ENCODE measurements around the gene TMED10.

Gene TMED10

DNA sequence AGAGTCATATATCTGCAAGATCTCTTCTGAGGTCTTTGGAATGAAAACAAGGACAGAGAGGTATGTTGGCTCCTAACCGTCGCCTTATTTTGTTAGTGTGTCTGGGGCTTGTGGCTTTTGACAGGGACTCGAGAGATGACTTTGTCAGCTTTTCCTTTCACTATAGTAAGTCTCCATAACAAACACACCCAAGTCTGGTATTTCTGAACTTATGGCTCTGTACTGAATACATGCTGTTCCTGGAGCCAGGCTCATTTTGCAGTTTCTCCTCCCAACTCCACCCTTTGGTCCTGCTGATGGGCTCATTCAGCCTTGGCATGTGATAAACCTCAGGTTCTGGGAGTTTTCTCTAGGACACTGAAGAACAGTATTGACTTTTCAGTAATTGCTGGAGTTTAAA lies 27.7 kb upstream of the TMED10 start:
- H3K4me3 Mint-ChIP-seq, result no peak overlapping the region
- H3K9me3 Mint-ChIP-seq, result no peaks in the 10 kb centered on the region
- H3K27ac Mint-ChIP-seq, result peak overlapping the region; percentile 37

DNA sequence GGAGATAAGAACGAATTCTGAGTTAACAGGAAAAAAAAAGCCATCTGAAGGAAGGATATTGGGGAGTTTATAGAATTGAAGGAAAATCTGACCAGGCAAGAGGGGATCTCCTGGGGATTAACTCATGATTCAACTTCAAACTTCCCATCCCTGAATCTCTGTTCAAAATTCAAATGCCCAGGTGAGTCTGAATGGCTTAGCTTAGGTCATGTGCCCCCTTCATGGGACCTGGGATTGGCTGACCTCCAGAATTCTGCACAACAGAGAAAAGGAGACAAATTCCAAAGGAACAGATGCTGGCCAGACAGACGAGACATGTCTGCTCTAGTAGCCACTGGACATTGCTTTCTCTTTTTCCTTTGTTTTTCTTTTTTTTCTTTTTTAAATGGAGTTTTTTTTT lies 26.2 kb upstream of the TMED10 start:
- no peaks in the 10 kb centered on the region for H3K36me3 Mint-ChIP-seq (ENCODE audit: low read depth)
- no peak for DNase-seq (ENCODE audit: low spot score)
- peaks cover 26% of the 10 kb centered on the region for H3K4me1 Mint-ChIP-seq (ENCODE audit: low read depth)
- peaks cover 4% of the 10 kb centered on the region for H3K27me3 Mint-ChIP-seq (ENCODE audit: low read depth)
- H3K9me3 Mint-ChIP-seq, result no peaks in the 10 kb centered on the region
- no peak overlapping the region for H3K27ac Mint-ChIP-seq
- H3K4me3 Mint-ChIP-seq, result no peak overlapping the region

More for the DNA sequence above, 27.7 kb upstream of the TMED10 start:
- DNase-seq (ENCODE audit: low spot score), result peak; percentile 12
- peaks cover 26% of the 10 kb centered on the region for H3K4me1 Mint-ChIP-seq (ENCODE audit: low read depth)
- H3K27me3 Mint-ChIP-seq (ENCODE audit: low read depth), result peaks cover 4% of the 10 kb centered on the region
- no peaks in the 10 kb centered on the region for H3K36me3 Mint-ChIP-seq (ENCODE audit: low read depth)

DNA sequence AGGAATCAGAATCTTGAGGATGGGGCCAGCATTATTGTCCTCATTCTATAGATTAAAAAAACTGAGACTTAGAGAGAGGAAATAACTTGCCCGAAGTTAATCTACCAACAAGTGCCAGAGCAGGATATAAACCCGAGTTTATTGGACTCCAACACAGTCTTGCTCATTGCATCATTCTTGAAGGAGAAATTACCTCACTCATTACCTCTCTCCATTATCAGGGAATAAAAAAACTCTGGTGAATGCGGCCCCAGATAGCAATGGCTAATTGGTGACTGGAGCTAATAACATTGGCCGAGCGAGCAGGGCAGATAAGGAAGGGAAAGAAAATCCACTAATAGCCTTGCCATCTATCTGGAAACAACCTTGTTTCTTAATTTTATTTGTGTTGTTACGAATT lies 24.7 kb upstream of the TMED10 start:
- H3K9me3 Mint-ChIP-seq, result no peaks in the 10 kb centered on the region
- peaks cover 6% of the 10 kb centered on the region for H3K27me3 Mint-ChIP-seq (ENCODE audit: low read depth)
- DNase-seq (ENCODE audit: low spot score), result no peak
- no peak overlapping the region for H3K27ac Mint-ChIP-seq
- peaks cover 24% of the 10 kb centered on the region for H3K4me1 Mint-ChIP-seq (ENCODE audit: low read depth)
- H3K4me3 Mint-ChIP-seq, result no peak overlapping the region
- H3K36me3 Mint-ChIP-seq (ENCODE audit: low read depth), result no peaks in the 10 kb centered on the region

DNA sequence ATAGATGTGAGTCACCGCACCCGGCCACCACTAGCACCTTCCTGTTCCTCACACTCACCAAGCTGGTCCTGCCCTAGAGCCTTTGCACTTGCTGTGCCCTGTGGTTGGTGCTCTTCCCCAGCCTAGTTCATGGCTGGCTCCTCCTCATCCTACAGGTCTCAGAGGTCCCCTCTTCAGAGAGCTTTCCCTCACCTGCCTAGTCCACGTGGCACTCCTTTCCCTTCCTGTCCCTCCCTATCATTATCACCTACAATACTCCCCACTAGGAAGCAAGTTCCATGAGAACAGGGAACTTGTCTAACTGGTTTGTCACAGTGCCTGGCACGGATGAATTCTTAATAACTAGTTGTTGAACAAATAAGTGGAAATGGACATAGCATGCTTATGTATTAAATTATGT lies 24.0 kb upstream of the TMED10 start:
- H3K27me3 Mint-ChIP-seq (ENCODE audit: low read depth), result peaks cover 6% of the 10 kb centered on the region
- no peak overlapping the region for H3K4me3 Mint-ChIP-seq
- H3K36me3 Mint-ChIP-seq (ENCODE audit: low read depth), result no peaks in the 10 kb centered on the region
- H3K9me3 Mint-ChIP-seq, result no peaks in the 10 kb centered on the region
- H3K27ac Mint-ChIP-seq, result no peak overlapping the region
- no peak for DNase-seq (ENCODE audit: low spot score)
- peaks cover 17% of the 10 kb centered on the region for H3K4me1 Mint-ChIP-seq (ENCODE audit: low read depth)

DNA sequence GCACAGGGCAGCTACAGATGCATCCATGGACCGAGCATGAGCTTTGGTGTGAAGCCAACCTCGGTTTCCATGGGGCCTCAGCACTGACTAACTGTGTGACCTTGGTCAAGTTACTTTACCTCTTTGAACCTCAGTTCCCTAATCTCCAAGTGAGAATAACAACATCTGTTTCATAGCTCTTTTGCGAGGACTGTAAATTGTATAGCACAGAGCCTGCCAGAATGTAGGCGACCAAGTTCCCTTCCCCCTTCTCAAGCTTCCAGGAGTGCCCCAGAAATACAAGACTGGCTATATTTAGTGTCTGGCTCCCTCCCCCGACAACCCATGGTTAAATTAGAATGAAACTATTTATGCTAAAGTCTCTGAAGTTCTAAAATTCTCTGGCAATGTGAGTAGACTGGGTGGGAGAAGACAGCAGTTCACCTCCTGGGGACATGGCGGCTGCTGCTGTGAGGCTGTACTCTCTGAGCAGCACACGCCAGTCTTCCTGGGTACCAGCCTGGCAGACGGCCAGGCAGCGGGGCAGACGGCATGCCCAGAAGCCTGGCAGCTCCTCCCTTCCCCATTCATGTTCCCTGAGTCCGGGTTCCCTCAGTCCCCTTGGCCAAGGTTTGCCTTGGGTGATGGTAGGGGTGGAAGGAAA lies 22.0 kb upstream of the TMED10 start:
- H3K27ac Mint-ChIP-seq, result no peak overlapping the region
- DNase-seq (ENCODE audit: low spot score), result no peak

DNA sequence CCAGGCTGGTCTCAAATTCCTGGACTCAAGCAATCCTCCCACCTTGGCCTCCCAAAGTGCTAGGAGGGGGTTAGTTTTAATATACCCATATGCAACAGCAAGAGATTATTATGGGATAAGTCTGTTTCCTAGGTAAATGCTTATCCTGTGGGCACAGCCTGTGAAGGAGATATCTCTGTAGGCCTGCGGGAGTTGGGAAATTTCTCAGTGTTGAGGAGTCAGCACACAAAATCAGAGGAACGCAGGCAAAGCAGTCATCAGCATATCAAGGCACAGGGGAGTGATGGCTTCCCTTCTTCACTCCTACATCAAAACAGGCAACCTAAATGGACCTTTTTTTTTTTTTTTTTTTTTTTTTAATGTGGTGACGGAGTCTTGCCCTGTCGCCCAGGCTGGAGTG lies 20.9 kb upstream of the TMED10 start:
- Mint-ChIP-seq H3K9me3 (no peaks in the 10 kb centered on the region), H3K36me3 (ENCODE audit: low read depth) (no peaks in the 10 kb centered on the region), H3K27me3 (ENCODE audit: low read depth) (peaks cover 12% of the 10 kb centered on the region), H3K4me3 (no peak overlapping the region), H3K27ac (no peak overlapping the region), H3K4me1 (ENCODE audit: low read depth) (peaks cover 6% of the 10 kb centered on the region)
- no peak for DNase-seq (ENCODE audit: low spot score)

More for the DNA sequence above, 22.0 kb upstream of the TMED10 start:
- Mint-ChIP-seq H3K36me3 (ENCODE audit: low read depth) (no peaks in the 10 kb centered on the region), H3K9me3 (no peaks in the 10 kb centered on the region), H3K4me3 (no peak overlapping the region), H3K4me1 (ENCODE audit: low read depth) (peaks cover 7% of the 10 kb centered on the region), H3K27me3 (ENCODE audit: low read depth) (peaks cover 12% of the 10 kb centered on the region)

DNA sequence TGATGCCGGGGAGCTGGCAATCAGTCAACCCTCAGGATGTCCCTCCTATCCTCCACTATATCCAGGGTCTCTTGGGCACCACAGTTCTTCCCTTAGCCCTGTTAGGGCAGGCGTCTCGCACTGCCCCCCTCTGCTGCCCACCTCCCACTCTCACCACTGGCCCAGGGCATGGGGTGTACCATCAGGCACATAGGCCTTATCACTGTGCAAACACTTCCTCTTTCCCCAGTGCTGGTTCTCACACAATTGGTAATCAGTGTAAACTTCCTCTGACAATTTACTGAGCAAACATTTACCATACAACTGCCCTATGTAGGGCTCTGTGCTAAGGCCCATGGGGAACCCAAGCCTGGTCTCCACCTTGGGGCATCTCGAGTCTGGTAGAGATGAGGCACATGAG lies 20.1 kb upstream of the TMED10 start:
- Mint-ChIP-seq H3K27ac (no peak overlapping the region), H3K9me3 (no peaks in the 10 kb centered on the region), H3K4me1 (ENCODE audit: low read depth) (peaks cover 6% of the 10 kb centered on the region), H3K36me3 (ENCODE audit: low read depth) (no peaks in the 10 kb centered on the region), H3K27me3 (ENCODE audit: low read depth) (peaks cover 12% of the 10 kb centered on the region), H3K4me3 (no peak overlapping the region)
- no peak for DNase-seq (ENCODE audit: low spot score)

DNA sequence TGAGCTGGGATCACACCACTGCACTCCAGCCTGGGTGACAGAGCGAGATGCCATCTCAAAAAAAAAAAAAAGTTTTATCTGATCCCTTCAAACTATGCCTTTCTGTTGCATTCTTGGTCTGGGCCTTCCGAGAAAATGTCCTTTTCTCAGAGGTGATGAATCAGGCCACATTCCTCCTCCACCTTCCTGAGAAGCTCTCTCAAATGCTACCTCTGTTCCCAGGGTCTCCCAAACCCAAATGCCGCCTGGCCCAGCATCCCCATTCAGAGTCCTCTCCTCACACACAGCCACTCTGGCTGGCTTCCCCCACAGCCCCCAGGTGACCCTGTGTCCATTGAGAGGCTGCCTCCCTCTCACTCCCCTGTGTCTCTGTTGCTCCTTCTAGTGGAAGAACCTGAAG lies 19.7 kb upstream of the TMED10 start:
- H3K4me1 Mint-ChIP-seq (ENCODE audit: low read depth), result peaks cover 6% of the 10 kb centered on the region
- H3K9me3 Mint-ChIP-seq, result no peaks in the 10 kb centered on the region
- H3K36me3 Mint-ChIP-seq (ENCODE audit: low read depth), result no peaks in the 10 kb centered on the region
- DNase-seq (ENCODE audit: low spot score), result no peak
- H3K4me3 Mint-ChIP-seq, result no peak overlapping the region
- H3K27ac Mint-ChIP-seq, result no peak overlapping the region
- H3K27me3 Mint-ChIP-seq (ENCODE audit: low read depth), result peaks cover 12% of the 10 kb centered on the region

DNA sequence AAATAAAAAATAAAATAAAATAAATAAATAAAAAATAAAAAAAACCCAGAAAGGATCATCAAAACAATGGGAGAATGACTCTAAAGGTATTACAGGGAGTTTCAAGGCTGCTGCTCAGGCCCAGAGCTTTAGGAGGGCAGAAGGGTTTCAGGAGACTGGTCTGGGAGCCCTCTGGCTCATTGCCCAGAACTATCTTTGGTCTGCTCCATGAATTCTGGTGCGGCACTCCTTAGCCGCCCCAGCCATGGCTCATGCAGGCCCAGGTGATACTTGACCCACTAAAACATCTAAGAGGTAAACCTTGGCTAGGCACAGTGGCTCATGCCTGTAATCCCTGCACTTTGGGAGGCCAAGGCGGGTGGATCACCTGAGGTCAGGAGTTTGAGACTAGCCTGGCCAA lies 14.7 kb upstream of the TMED10 start:
- Mint-ChIP-seq H3K27me3 (ENCODE audit: low read depth) (peaks cover 23% of the 10 kb centered on the region), H3K4me1 (ENCODE audit: low read depth) (peaks cover 7% of the 10 kb centered on the region), H3K4me3 (no peak overlapping the region), H3K9me3 (no peaks in the 10 kb centered on the region), H3K36me3 (ENCODE audit: low read depth) (no peaks in the 10 kb centered on the region), H3K27ac (no peak overlapping the region)
- no peak for DNase-seq (ENCODE audit: low spot score)

DNA sequence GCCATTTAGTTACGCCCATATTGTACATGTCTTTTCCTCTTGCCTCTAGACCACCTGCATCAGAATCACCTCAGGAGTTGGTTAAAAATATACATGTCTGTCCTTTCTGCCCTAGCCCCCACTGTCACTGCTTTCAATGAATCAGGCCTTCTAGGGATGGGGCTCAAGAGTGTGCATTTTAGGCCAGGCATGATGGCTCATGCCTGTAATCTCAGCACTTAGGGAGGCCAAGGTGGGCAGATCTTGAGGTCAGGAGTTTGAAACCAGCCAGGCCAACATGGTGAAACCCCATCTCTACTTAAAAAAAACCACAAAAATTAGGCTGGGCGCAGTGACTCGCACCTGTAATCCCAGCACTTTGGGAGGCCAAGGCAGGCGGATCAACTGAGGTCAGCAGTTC lies 13.6 kb upstream of the TMED10 start:
- H3K27me3 Mint-ChIP-seq (ENCODE audit: low read depth), result peaks cover 23% of the 10 kb centered on the region
- no peak overlapping the region for H3K27ac Mint-ChIP-seq
- H3K4me3 Mint-ChIP-seq, result no peak overlapping the region
- H3K4me1 Mint-ChIP-seq (ENCODE audit: low read depth), result peaks cover 10% of the 10 kb centered on the region
- no peaks in the 10 kb centered on the region for H3K9me3 Mint-ChIP-seq
- no peak for DNase-seq (ENCODE audit: low spot score)
- H3K36me3 Mint-ChIP-seq (ENCODE audit: low read depth), result no peaks in the 10 kb centered on the region

DNA sequence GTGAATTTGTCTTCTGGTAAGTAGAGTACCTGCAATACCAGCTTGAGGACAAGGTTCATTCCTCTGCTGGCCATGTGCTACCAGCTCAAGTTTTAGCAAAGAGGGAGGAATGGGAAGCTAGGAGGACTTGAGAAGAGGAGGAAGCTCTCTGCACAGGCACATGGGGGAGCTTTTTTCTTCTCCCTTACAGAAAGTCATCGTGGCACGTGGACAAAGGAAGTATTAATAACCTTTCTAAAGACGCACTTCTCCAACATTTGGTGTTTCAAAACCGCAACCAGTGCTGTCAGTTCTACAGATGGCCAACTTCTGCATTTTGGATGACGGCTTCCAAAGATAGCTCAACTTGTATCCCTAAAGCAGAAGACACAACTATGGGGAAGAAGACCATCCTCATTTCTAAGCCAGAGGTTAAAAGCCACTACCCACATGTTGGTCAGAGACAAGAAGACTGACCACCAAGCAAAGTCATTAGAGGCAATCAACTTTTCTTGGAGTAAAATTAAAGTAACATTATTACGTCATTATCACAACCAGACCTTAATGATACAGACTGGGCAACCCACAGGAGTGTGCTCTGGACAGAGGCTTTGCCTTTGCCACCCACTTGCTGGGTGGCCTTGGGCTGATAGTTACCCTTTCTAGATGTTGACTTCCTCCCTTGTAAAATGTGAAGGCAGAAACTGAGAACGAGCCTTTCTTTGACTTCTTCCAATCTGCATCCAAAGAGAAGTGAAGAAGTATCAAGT lies 12.3 kb upstream of the TMED10 start:
- Mint-ChIP-seq H3K36me3 (ENCODE audit: low read depth) (no peaks in the 10 kb centered on the region), H3K4me1 (ENCODE audit: low read depth) (peaks cover 16% of the 10 kb centered on the region), H3K4me3 (no peak overlapping the region), H3K9me3 (no peaks in the 10 kb centered on the region), H3K27me3 (ENCODE audit: low read depth) (peaks cover 16% of the 10 kb centered on the region), H3K27ac (no peak overlapping the region)
- DNase-seq (ENCODE audit: low spot score), result no peak

DNA sequence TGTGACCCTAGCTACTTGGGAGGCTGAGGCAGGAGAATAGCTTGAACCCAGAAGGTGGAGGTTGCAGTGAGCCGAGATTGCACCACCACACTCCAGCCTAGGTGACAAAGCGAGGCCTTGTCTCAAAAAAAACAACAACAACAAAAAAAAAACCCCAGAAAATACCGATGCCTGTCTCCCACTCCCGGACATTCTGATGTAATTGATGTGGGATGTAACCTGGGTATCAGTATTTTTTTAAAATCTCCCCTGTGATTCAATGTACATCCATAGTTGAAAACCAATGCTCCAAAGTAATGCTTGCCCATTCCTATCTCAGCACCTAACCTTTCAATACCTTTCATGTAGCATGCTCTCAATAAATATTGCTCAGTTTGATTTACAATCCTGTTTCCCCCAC lies 11.7 kb upstream of the TMED10 start:
- H3K4me3 Mint-ChIP-seq, result no peak overlapping the region
- H3K36me3 Mint-ChIP-seq (ENCODE audit: low read depth), result no peaks in the 10 kb centered on the region

DNA sequence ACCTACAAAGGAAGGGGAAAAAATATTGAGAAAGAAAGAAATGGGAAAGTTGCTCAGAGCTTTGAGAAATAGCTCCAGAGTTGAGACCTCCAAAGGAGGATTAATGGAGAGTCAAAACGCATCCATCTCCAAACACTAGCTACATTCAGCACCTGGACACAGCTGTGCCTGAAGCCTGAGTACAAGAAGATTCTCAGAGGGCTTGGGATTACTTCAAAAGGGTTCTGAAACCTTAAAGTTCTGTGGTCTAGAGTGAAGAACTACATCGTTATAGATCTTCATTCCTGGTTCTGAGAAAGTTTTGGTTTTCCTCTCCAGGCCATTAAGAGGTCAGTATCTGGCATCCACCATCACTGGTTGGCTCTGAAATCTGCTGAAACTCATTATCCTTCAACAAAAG lies 10.5 kb upstream of the TMED10 start:
- DNase-seq (ENCODE audit: low spot score), result no peak
- Mint-ChIP-seq H3K4me1 (ENCODE audit: low read depth) (peaks cover 16% of the 10 kb centered on the region), H3K9me3 (no peaks in the 10 kb centered on the region), H3K27ac (no peak overlapping the region), H3K4me3 (no peak overlapping the region), H3K36me3 (ENCODE audit: low read depth) (no peaks in the 10 kb centered on the region), H3K27me3 (ENCODE audit: low read depth) (peaks cover 21% of the 10 kb centered on the region)

More for the DNA sequence above, 11.7 kb upstream of the TMED10 start:
- H3K4me1 Mint-ChIP-seq (ENCODE audit: low read depth), result peaks cover 16% of the 10 kb centered on the region
- no peak for DNase-seq (ENCODE audit: low spot score)
- H3K27me3 Mint-ChIP-seq (ENCODE audit: low read depth), result peaks cover 16% of the 10 kb centered on the region
- H3K9me3 Mint-ChIP-seq, result no peaks in the 10 kb centered on the region
- H3K27ac Mint-ChIP-seq, result no peak overlapping the region

DNA sequence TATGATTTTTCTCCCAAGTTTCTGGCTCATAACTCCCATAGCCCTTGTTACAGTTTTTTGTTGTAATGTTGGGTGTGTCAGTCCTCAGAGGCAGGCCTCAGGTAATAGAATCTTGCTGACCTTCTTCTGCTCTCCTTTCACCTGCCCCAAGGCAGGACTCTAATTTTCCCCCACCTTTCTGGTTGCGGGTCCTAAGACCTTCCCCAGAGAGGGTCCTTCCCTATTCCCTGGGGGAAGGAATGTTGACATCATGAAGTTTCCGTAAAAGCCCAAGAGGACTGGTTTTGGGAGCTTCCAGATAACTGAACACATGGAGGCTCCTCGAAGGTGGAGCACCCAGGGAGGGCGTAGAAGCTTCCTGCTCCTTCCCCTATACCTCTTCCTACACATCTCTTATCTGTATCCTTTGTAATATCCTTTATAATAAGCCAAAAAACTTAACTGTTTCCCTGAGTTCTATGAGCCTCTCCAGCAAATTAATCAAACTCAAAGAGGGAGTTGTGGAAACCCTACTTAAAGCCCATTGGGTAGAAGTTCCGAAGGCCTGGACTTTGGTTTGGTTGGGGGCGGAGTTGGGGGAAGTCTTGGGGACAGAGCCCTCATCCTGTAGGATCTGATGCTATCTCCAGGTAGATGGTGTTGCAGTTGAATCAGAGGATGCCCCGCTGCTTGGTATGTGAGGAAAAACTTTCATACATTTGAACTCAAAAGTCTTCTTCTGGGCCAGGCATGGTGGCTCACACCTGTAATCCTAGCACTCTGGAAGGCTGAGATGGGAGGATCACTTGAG lies 9.0 kb upstream of the TMED10 start:
- no peaks in the 10 kb centered on the region for H3K36me3 Mint-ChIP-seq (ENCODE audit: low read depth)
- no peaks in the 10 kb centered on the region for H3K9me3 Mint-ChIP-seq
- no peak for DNase-seq (ENCODE audit: low spot score)
- no peak overlapping the region for H3K27ac Mint-ChIP-seq
- peaks cover 21% of the 10 kb centered on the region for H3K27me3 Mint-ChIP-seq (ENCODE audit: low read depth)
- H3K4me1 Mint-ChIP-seq (ENCODE audit: low read depth), result peaks cover 16% of the 10 kb centered on the region
- H3K4me3 Mint-ChIP-seq, result no peak overlapping the region
